CD14-positive monocyte (primary cell): ENCODE results near the gene MBL2. TPM values are rescaled to one million over a fixed set of nuclear protein-coding genes. Genes with fewer than 3 reads are reported as not detected.

ENCODE experiments used
- DNase-seq, 3 donors: peaks; one replicate each; pipeline ENCODE4 v3.0.0-alpha.2; 2011 to 2022
- H2AFZ ChIP-seq: 2 replicates; pipeline ENCODE4 v1.6.0; 2012; ENCODE audit warnings: mild to moderate bottlenecking, low read depth, low read length, inconsistent platforms; ENCODE audit not compliant: insufficient read depth, poor library complexity, severe bottlenecking
- H3K27ac ChIP-seq, 2 donors: 1 replicate in 1 of 2; 2 replicates in 1 of 2; pipeline ENCODE4 v1.5.1; 2012 to 2013; ENCODE audit warnings: low read length in 2 of 2, control low read depth in 1 of 2, inconsistent platforms in 1 of 2, low read depth in 1 of 2, mild to moderate bottlenecking in 1 of 2
- H3K27me3 ChIP-seq, 2 donors: one replicate each; pipeline versions ENCODE4 v1.6.0 to v1.6.1; 2011 to 2013; ENCODE audit warnings: low read length in 2 of 2; ENCODE audit not compliant: control insufficient read depth in 2 of 2, insufficient read depth in 2 of 2
- H3K36me3 ChIP-seq, 2 donors: replicated peaks in 1 of 2; 1 replicate in 1 of 2; 2 replicates in 1 of 2; pipeline versions ENCODE4 v1.5.1 to v1.6.1; 2012 to 2013; ENCODE audit warnings: low read length in 2 of 2, control low read depth in 1 of 2, inconsistent platforms in 1 of 2, mild to moderate bottlenecking in 1 of 2; ENCODE audit not compliant: insufficient read depth in 2 of 2, control insufficient read depth in 1 of 2
- H3K4me1 ChIP-seq, 2 donors: 1 replicate in 1 of 2; 2 replicates in 1 of 2; pipeline versions ENCODE4 v1.5.1 to v1.6.1; 2012 to 2013; ENCODE audit warnings: low read length in 2 of 2, control low read depth in 1 of 2, inconsistent platforms in 1 of 2, mild to moderate bottlenecking in 1 of 2, moderate library complexity in 1 of 2; ENCODE audit not compliant: insufficient read depth in 2 of 2, control insufficient read depth in 1 of 2
- H3K4me2 ChIP-seq: replicated peaks from 2 replicates; pipeline ENCODE3; 2012; ENCODE audit warnings: low read length, moderate library complexity, mild to moderate bottlenecking; ENCODE audit not compliant: poor library complexity, severe bottlenecking; ENCODE audit errors: extremely low read depth
- H3K4me3 ChIP-seq, 3 experiments: fragments of 200-600 bp in 1 of 3; sonication (generic) in 1 of 3; replicated peaks in 1 of 3; 1 replicate in 2 of 3; 2 replicates in 1 of 3; pipeline ENCODE4 v1.5.1; 2011 to 2013; ENCODE audit warnings: low read length in 3 of 3, mild to moderate bottlenecking in 3 of 3, control low read depth in 2 of 3, low read depth in 2 of 3, inconsistent platforms in 1 of 3, moderate library complexity in 1 of 3
- H3K79me2 ChIP-seq: 2 replicates; pipeline ENCODE4 v1.6.0; 2012; ENCODE audit warnings: mild to moderate bottlenecking, control low read depth, inconsistent platforms, low read length, moderate library complexity; ENCODE audit not compliant: insufficient read depth
- H3K9ac ChIP-seq: 2 replicates; pipeline ENCODE4 v1.6.0; 2017; ENCODE audit warnings: low read length, mild to moderate bottlenecking; ENCODE audit not compliant: insufficient read depth, poor library complexity, severe bottlenecking
- H3K9me3 ChIP-seq, 2 donors: replicated peaks in 1 of 2; 1 replicate in 1 of 2; 2 replicates in 1 of 2; pipeline versions ENCODE4 v1.5.1 to v1.6.1; 2012 to 2013; ENCODE audit warnings: low read length in 2 of 2, control low read depth in 1 of 2; ENCODE audit not compliant: control insufficient read depth in 1 of 2, insufficient read depth in 1 of 2
- H4K20me1 ChIP-seq: 2 replicates; pipeline ENCODE4 v1.6.0; 2012; ENCODE audit warnings: mild to moderate bottlenecking, low read length, control low read depth, moderate library complexity; ENCODE audit not compliant: insufficient read depth
- H3K27ac Mint-ChIP-seq, 7 donors: one replicate each; pipeline ENCODE4 v1.8.0; 2020; ENCODE audit warnings: mild to moderate bottlenecking in 7 of 7, mixed read lengths in 7 of 7, moderate library complexity in 6 of 7, inconsistent platforms in 2 of 7
- H3K27me3 Mint-ChIP-seq, 3 donors: one replicate each; pipeline ENCODE4 v1.8.0; 2021 to 2022; ENCODE audit warnings: low read depth in 3 of 3, mild to moderate bottlenecking in 3 of 3, mixed read lengths in 3 of 3, moderate library complexity in 3 of 3, inconsistent platforms in 1 of 3
- H3K36me3 Mint-ChIP-seq, 2 donors: one replicate each; pipeline ENCODE4 v1.8.0; 2020; ENCODE audit warnings: mixed read lengths in 2 of 2, inconsistent platforms in 1 of 2, mild to moderate bottlenecking in 1 of 2
- H3K4me1 Mint-ChIP-seq: one replicate; pipeline ENCODE4 v1.8.0; 2020; ENCODE audit warnings: mild to moderate bottlenecking, mixed read lengths
- H3K4me3 Mint-ChIP-seq, 2 donors: one replicate each; pipeline ENCODE4 v1.8.0; 2020; ENCODE audit warnings: mild to moderate bottlenecking in 2 of 2, mixed read lengths in 2 of 2, moderate library complexity in 1 of 2
- H3K9me3 Mint-ChIP-seq, 7 donors: one replicate each; pipeline ENCODE4 v1.8.0; 2020 to 2022; ENCODE audit warnings: mixed read lengths in 7 of 7, mild to moderate bottlenecking in 6 of 7, moderate library complexity in 6 of 7, inconsistent platforms in 2 of 7
- CTCF ChIP-seq: fragments of 200-600 bp; IDR thresholded peaks from one replicate; pipeline ENCODE4 v1.8.0; 2022; ENCODE audit warnings: antibody characterized with exemption, mild to moderate bottlenecking
- WGBS: methylation state at CpG from one replicate; pipeline ENCODE4 v1.1.5; 2013; ENCODE audit warnings: missing lambda C conversion rate; ENCODE audit not compliant: insufficient coverage; 5-methylcytosine and 5-hydroxymethylcytosine counted together
- intact Hi-C, 2 donors: fragments of 100-400 bp; cut with micrococcal nuclease; formaldehyde crosslinking; loops; one replicate each; pipeline versions ENCODE4 v1.15.0 to v1.15.1; 2023
- polyA plus RNA-seq, 3 donors: library from polyadenylated mRNA; depleted of rRNA in 1 of 3; unstranded in 2 of 3; stranded (reverse) in 1 of 3; fragments of 300-500 nt in 2 of 3; fragments of >200 nt in 1 of 3; fragmentation: Illumina TruSeq in 2 of 3; gene quantifications; 1 replicate in 2 of 3; 2 replicates in 1 of 3; pipeline ENCODE4 v1.2.3, GENCODE V29; 2012 to 2021

Gene MBL2
- polyA plus RNA-seq, 3 donors, result not detected

- peaks cover 0 to 2% (median 0%) of the 10 kb centered on the region in 3 donors for H3K27me3 Mint-ChIP-seq
- Histone ChIP-seq H3K9ac (no peak overlapping the region), H3K27ac (no peak overlapping the region), H3K9me3 (peaks cover 0 to 8% of the 10 kb centered on the region in 2 donors), H3K36me3 (no peaks in the 10 kb centered on the region), H3K4me3 (no peak overlapping the region), H3K4me2 (no peak overlapping the region), H3K27me3 (no peaks in the 10 kb centered on the region), H3K79me2 (no peaks in the 10 kb centered on the region), H4K20me1 (no peaks in the 10 kb centered on the region), H2AFZ (no peak overlapping the region), H3K4me1 (no peaks in the 10 kb centered on the region)
- 100% methylated on average over 1 of the region's 1 CpG for WGBS
- H3K4me3 Mint-ChIP-seq, result no peak overlapping the region
- H3K27ac Mint-ChIP-seq, result no peak overlapping the region
- no peak for TF ChIP-seq CTCF
- no peaks in the 10 kb centered on the region for H3K36me3 Mint-ChIP-seq
- DNase-seq, result no peak
- intact Hi-C loops, result loop anchor here (2.0 to 5.0 kb wide), 2 partner anchors 37 to 41 kb away; no protein-coding TSS in a partner anchor
- H3K9me3 Mint-ChIP-seq, result peaks cover 3 to 15% (median 8%) of the 10 kb centered on the region in 7 donors
- no peaks in the 10 kb centered on the region for H3K4me1 Mint-ChIP-seq
Measured at GRCh38 chr10:52740155-52740549, 32.4 kb downstream of the MBL2 start.

- Histone ChIP-seq H3K9ac (no peak overlapping the region), H3K9me3 (peaks cover 0 to 8% of the 10 kb centered on the region in 2 donors), H3K4me2 (no peak overlapping the region), H3K4me3 (no peak overlapping the region), H3K79me2 (no peaks in the 10 kb centered on the region), H4K20me1 (no peaks in the 10 kb centered on the region), H3K36me3 (no peaks in the 10 kb centered on the region), H2AFZ (no peak overlapping the region), H3K27me3 (no peaks in the 10 kb centered on the region), H3K27ac (no peak overlapping the region), H3K4me1 (no peaks in the 10 kb centered on the region)
- Mint-ChIP-seq H3K27me3 (peaks cover 0 to 2% (median 0%) of the 10 kb centered on the region in 3 donors), H3K36me3 (no peaks in the 10 kb centered on the region), H3K27ac (no peak overlapping the region), H3K4me3 (no peak overlapping the region), H3K4me1 (no peaks in the 10 kb centered on the region), H3K9me3 (peaks cover 7 to 16% (median 9%) of the 10 kb centered on the region in 7 donors)
- 95% methylated on average over 3 of the region's 3 CpGs for WGBS
- DNase-seq, result no peak
- TF ChIP-seq CTCF, result no peak
- intact Hi-C loops, result loop anchor here (2.0 to 5.0 kb wide), 2 partner anchors 38 to 41 kb away; no protein-coding TSS in a partner anchor
Measured at GRCh38 chr10:52739380-52740154, 33.0 kb downstream of the MBL2 start.
